H1 (cell line): ENCODE results near the gene APOL3. TPM values are rescaled to one million over a fixed set of nuclear protein-coding genes. Genes with fewer than 3 reads are reported as not detected.

Experiments used
- CTCF ChIA-PET: fragments of 300-600 bp; sonication (Branson Sonifier 250); formaldehyde crosslinking; loops from one replicate; lab custom pipeline; 2021; ENCODE audit not compliant: partially characterized antibody; lab: Charles Lee
- POLR2A ChIA-PET: fragments of 300-600 bp; sonication (Branson Sonifier 250); formaldehyde crosslinking; loops from one replicate; lab custom pipeline; 2021; ENCODE audit warnings: inconsistent platforms; ENCODE audit not compliant: partially characterized antibody; lab: Charles Lee
- DNase-seq, 2 experiments: peaks; one replicate each; pipeline versions ENCODE4 v3.0.0 to v3.0.0-alpha.2; 2010 to 2022; ENCODE audit warnings: low spot score in 2 of 2, low read depth in 1 of 2, mixed read lengths in 1 of 2
- FAIRE-seq: peaks from 2 replicates; lab custom pipeline; 2011; peaks lifted over from hg19 to GRCh38; lab: Jason Lieb, UNC
- H2AFZ ChIP-seq: 2 replicates; pipeline ENCODE4 v1.8.1; 2012; ENCODE audit warnings: low read length, inconsistent platforms
- H2AK5ac ChIP-seq: 2 replicates; pipeline ENCODE4 v1.6.1; 2013; ENCODE audit warnings: low read depth, low read length
- H2BK120ac ChIP-seq: replicated peaks from 2 replicates; pipeline ENCODE3; 2013; ENCODE audit warnings: low read depth, low read length, inconsistent platforms
- H2BK12ac ChIP-seq: 2 replicates; pipeline ENCODE4 v1.6.1; 2013; ENCODE audit warnings: low read depth, low read length
- H2BK15ac ChIP-seq: 2 replicates; pipeline ENCODE4 v1.6.1; 2013; ENCODE audit warnings: low read length
- H2BK20ac ChIP-seq: 2 replicates; pipeline ENCODE4 v1.6.1; 2013; ENCODE audit warnings: low read length
- H2BK5ac ChIP-seq: 2 replicates; pipeline ENCODE4 v1.6.1; 2013; ENCODE audit warnings: low read depth, low read length
- H3K14ac ChIP-seq: 2 replicates; pipeline ENCODE4 v1.6.1; 2013; ENCODE audit warnings: inconsistent platforms; ENCODE audit not compliant: insufficient read length
- H3K18ac ChIP-seq: 2 replicates; pipeline ENCODE4 v1.6.1; 2013; ENCODE audit warnings: low read length; ENCODE audit errors: extremely low read depth
- H3K23ac ChIP-seq: 2 replicates; pipeline ENCODE4 v1.6.1; 2013; ENCODE audit warnings: inconsistent platforms; ENCODE audit not compliant: insufficient read length
- H3K23me2 ChIP-seq: 2 replicates; pipeline ENCODE4 v1.6.1; 2013; ENCODE audit warnings: low read depth, low read length
- H3K27ac ChIP-seq: 2 replicates; pipeline ENCODE4 v1.6.1; 2011; ENCODE audit warnings: low read depth, low read length, inconsistent platforms
- H3K27me3 ChIP-seq, 4 experiments: replicated peaks in 1 of 4; 1 replicate in 1 of 4; 2 replicates in 3 of 4; pipeline versions ENCODE4 v1.6.1 to v1.8.1; 2011 to 2013; ENCODE audit warnings: low read length in 3 of 4, mild to moderate bottlenecking in 3 of 4, inconsistent platforms in 2 of 4, mixed read lengths in 2 of 4, moderate library complexity in 1 of 4; ENCODE audit not compliant: control insufficient read depth in 3 of 4, insufficient read depth in 3 of 4; ENCODE audit errors: extremely low read depth in 1 of 4
- H3K36me3 ChIP-seq, 4 experiments: 2 replicates each; pipeline versions ENCODE4 v1.6.1 to v1.8.1; 2011 to 2013; ENCODE audit warnings: mild to moderate bottlenecking in 4 of 4, low read length in 3 of 4, moderate library complexity in 2 of 4, control low read depth in 1 of 4, inconsistent platforms in 1 of 4; ENCODE audit not compliant: insufficient read depth in 4 of 4, control insufficient read depth in 2 of 4
- H3K4ac ChIP-seq: replicated peaks from 2 replicates; pipeline ENCODE3; 2013; ENCODE audit warnings: low read length, low read depth, mixed read lengths, inconsistent platforms; ENCODE audit not compliant: insufficient read length
- H3K4me1 ChIP-seq, 4 experiments: replicated peaks in 1 of 4; 1 replicate in 1 of 4; 2 replicates in 3 of 4; pipeline versions ENCODE4 v1.6.1 to v1.8.1; 2011 to 2013; ENCODE audit warnings: low read length in 3 of 4, inconsistent platforms in 2 of 4, mixed read lengths in 1 of 4; ENCODE audit not compliant: insufficient read depth in 4 of 4, control insufficient read depth in 3 of 4
- H3K4me2 ChIP-seq, 2 experiments: 2 replicates each; pipeline versions ENCODE4 v1.6.1 to v1.8.1; 2011 to 2013; ENCODE audit warnings: low read depth in 2 of 2, low read length in 2 of 2, control low read depth in 1 of 2, inconsistent platforms in 1 of 2, mild to moderate bottlenecking in 1 of 2; ENCODE audit not compliant: insufficient read depth in 1 of 2
- H3K4me3 ChIP-seq, 4 experiments: fragments of 200-600, 300-600 bp in 1 of 4; sonication (generic), shearing (Covaris generic), sonication (Bioruptor Twin) in 1 of 4; 2 replicates each; pipeline versions ENCODE4 v1.5.1 to v1.8.1; 2011 to 2016; ENCODE audit warnings: low read length in 4 of 4, low read depth in 3 of 4, control low read depth in 2 of 4, inconsistent platforms in 2 of 4, mild to moderate bottlenecking in 2 of 4, mixed read lengths in 1 of 4, moderate library complexity in 1 of 4; ENCODE audit not compliant: insufficient read depth in 2 of 4; ENCODE audit errors: extremely low read depth in 1 of 4
- H3K56ac ChIP-seq: replicated peaks from 2 replicates; pipeline ENCODE3; 2013; ENCODE audit warnings: low read depth, mild to moderate bottlenecking, mixed read lengths, low read length, inconsistent platforms; ENCODE audit not compliant: insufficient read length
- H3K79me1 ChIP-seq: 2 replicates; pipeline ENCODE4 v1.6.1; 2013; ENCODE audit warnings: low read depth, low read length, control low read depth
- H3K79me2 ChIP-seq, 2 experiments: 2 replicates each; pipeline versions ENCODE4 v1.6.1 to v1.8.1; 2012 to 2013; ENCODE audit warnings: low read length in 2 of 2, mild to moderate bottlenecking in 2 of 2, inconsistent platforms in 1 of 2; ENCODE audit not compliant: insufficient read depth in 2 of 2, control insufficient read depth in 1 of 2
- H3K9ac ChIP-seq, 4 experiments: replicated peaks in 1 of 4; 1 replicate in 1 of 4; 2 replicates in 3 of 4; pipeline versions ENCODE4 v1.6.1 to v1.8.1; 2011 to 2013; ENCODE audit warnings: low read depth in 3 of 4, low read length in 3 of 4, control low read depth in 2 of 4, mild to moderate bottlenecking in 2 of 4, moderate library complexity in 2 of 4, inconsistent platforms in 1 of 4; ENCODE audit errors: extremely low read depth in 1 of 4
- H3K9me3 ChIP-seq, 2 experiments: 2 replicates each; pipeline versions ENCODE4 v1.6.1 to v1.8.1; 2012 to 2013; ENCODE audit warnings: mild to moderate bottlenecking in 2 of 2, moderate library complexity in 2 of 2, control low read depth in 1 of 2, inconsistent platforms in 1 of 2, low read depth in 1 of 2, low read length in 1 of 2, mixed read lengths in 1 of 2; ENCODE audit not compliant: insufficient read depth in 2 of 2
- H4K20me1 ChIP-seq, 2 experiments: replicated peaks in 1 of 2; 2 replicates each; pipeline versions ENCODE3 to v1.8.1; 2011 to 2013; ENCODE audit warnings: inconsistent platforms in 2 of 2, low read length in 2 of 2, mild to moderate bottlenecking in 1 of 2; ENCODE audit not compliant: insufficient read depth in 2 of 2, control insufficient read depth in 1 of 2
- H4K5ac ChIP-seq: 2 replicates; pipeline ENCODE4 v1.6.1; 2013; ENCODE audit warnings: low read length, low read depth, mixed read lengths, inconsistent platforms; ENCODE audit not compliant: insufficient read length
- H4K8ac ChIP-seq: 2 replicates; pipeline ENCODE4 v1.8.0; 2013; ENCODE audit warnings: mild to moderate bottlenecking, moderate library complexity, low read length, inconsistent platforms; ENCODE audit not compliant: insufficient read depth; ENCODE audit errors: extremely low read depth
- H4K91ac ChIP-seq: replicated peaks from 2 replicates; pipeline ENCODE3; 2013; ENCODE audit warnings: low read length, mixed read lengths, inconsistent platforms; ENCODE audit not compliant: insufficient read length
- CBX5 ChIP-seq: fragments of 300-800, 300-1000 bp; sonication (generic); IDR thresholded peaks from 2 replicates; pipeline ENCODE4 v1.7.1; 2016; ENCODE audit warnings: antibody characterized with exemption, low read length, low read depth
- EGR1 ChIP-seq: IDR thresholded peaks from 2 replicates; pipeline ENCODE4 v1.6.1; 2011; ENCODE audit warnings: low read depth, low read length, borderline replicate concordance
- HDAC2 ChIP-seq, 2 experiments: fragments of 300-600 bp in 1 of 2; sonication (generic) in 1 of 2; IDR thresholded peaks; 2 replicates each; pipeline ENCODE4 v1.6.1; 2011 to 2012; ENCODE audit warnings: low read depth in 2 of 2, low read length in 2 of 2, mild to moderate bottlenecking in 2 of 2, moderate library complexity in 2 of 2, borderline replicate concordance in 1 of 2, inconsistent platforms in 1 of 2
- SP1 ChIP-seq: IDR thresholded peaks from 2 replicates; pipeline ENCODE4 v1.6.1; 2011; ENCODE audit warnings: low read depth, low read length
- SRF ChIP-seq: IDR thresholded peaks from 2 replicates; pipeline ENCODE4 v1.6.1; 2011; ENCODE audit warnings: mild to moderate bottlenecking, low read depth, low read length, moderate library complexity
- WGBS, 2 experiments: shearing (Covaris generic) in 1 of 2; methylation state at CpG; one replicate each; pipeline versions ENCODE4 v1.1.6 to v1.1.7; 2013 to 2015; ENCODE audit warnings: low lambda C conversion rate in 2 of 2, mixed read lengths in 2 of 2, inconsistent platforms in 1 of 2, low coverage in 1 of 2, missing lambda C conversion rate in 1 of 2; ENCODE audit not compliant: insufficient replicate concordance in 2 of 2, insufficient coverage in 1 of 2, insufficient read length in 1 of 2; ENCODE audit errors: extremely low coverage in 1 of 2, missing lambda C conversion rate in 1 of 2; 5-methylcytosine and 5-hydroxymethylcytosine counted together
- polyA plus RNA-seq, 7 experiments: library from polyadenylated mRNA; depleted of rRNA in 3 of 7; stranded (reverse) in 5 of 7; unstranded in 2 of 7; fragments of >200 nt in 5 of 7; fragments of 200-250 nt in 2 of 7; gene quantifications; 1 replicate in 5 of 7; 2 replicates in 1 of 7; 4 replicates in 1 of 7; pipeline versions ENCODE4 v1.2.1 to v1.2.3, GENCODE V29; 2011 to 2013; ENCODE audit warnings: missing spikeins in 2 of 7, mixed read lengths in 2 of 7
- total RNA-seq: library from RNA; stranded (reverse); fragmentation: NEBNext Ultra II Directional; extraction: Animal tissue kit (Norgen Biotek cat#: 25700); gene quantifications from 2 replicates; pipeline ENCODE4 v1.2.1, GENCODE V29; 2021

Gene APOL3
- total and polyA plus RNA-seq, 2 of the 8 experiments (the other 6 are each of a cell fraction or from before 2014, with no cell fraction given): 0.12 TPM; not detected in 1

- ChIA-PET CTCF (interaction anchor here (0.6 to 3.0 kb wide), 11 partner anchors 9 to 442 kb away, joined by 3 to 16 read pairs (median 3); no protein-coding TSS in a partner anchor), POLR2A (no interaction called here)
- H4K5ac ChIP-seq: no peak overlapping the region
- 93% methylated on average over 1 of the region's 1 CpG; no CpG with 5 or more reads in 1 of the 2 experiments for WGBS, 2 experiments
- H3K23me2 ChIP-seq: no peaks in the 10 kb centered on the region
- no peak overlapping the region for H3K56ac ChIP-seq
- H2BK120ac ChIP-seq: no peak overlapping the region
- TF ChIP-seq SP1 (no peak), EGR1 (no peak), HDAC2 (IDR thresholded peaks at IDR 0.05; ENCODE audit: borderline replicate concordance in 1 of 2, low read depth in 2 of 2, low read length in 2 of 2) (no peak), SRF (no peak), CBX5 (no peak)
- peaks cover 0 to 6% (median 2%) of the 10 kb centered on the region in 4 experiments; a peak in 3 of 7 replicates for H3K27me3 ChIP-seq
- DNase-seq (no peak), FAIRE-seq (no peak)
- H3K4me1 ChIP-seq: peaks cover 0 to 4% (median 0%) of the 10 kb centered on the region in 4 experiments; a peak in 1 of 7 replicates
- no peak overlapping the region for H2BK5ac ChIP-seq
- H4K91ac ChIP-seq: no peak overlapping the region
- no peak overlapping the region for H2BK15ac ChIP-seq
- H4K8ac ChIP-seq: no peak overlapping the region
- H3K36me3 ChIP-seq: no peaks in the 10 kb centered on the region
- H2AK5ac ChIP-seq: no peak overlapping the region
- H3K14ac ChIP-seq: no peak overlapping the region
- H3K79me1 ChIP-seq: no peaks in the 10 kb centered on the region
- no peak overlapping the region for H3K18ac ChIP-seq
- H3K4me3 ChIP-seq: no peak overlapping the region
- H4K20me1 ChIP-seq: no peaks in the 10 kb centered on the region
- H3K27ac ChIP-seq: no peak overlapping the region
- H2AFZ ChIP-seq: no peak overlapping the region
- no peak overlapping the region for H2BK20ac ChIP-seq
- no peak overlapping the region for H3K9ac ChIP-seq
- no peak overlapping the region for H3K4me2 ChIP-seq
- H3K4ac ChIP-seq: no peak overlapping the region
- no peaks in the 10 kb centered on the region for H3K79me2 ChIP-seq
- no peaks in the 10 kb centered on the region for H3K9me3 ChIP-seq
- no peak overlapping the region for H3K23ac ChIP-seq
- H2BK12ac ChIP-seq: no peak overlapping the region
Measured at GRCh38 chr22:36125994-36126531, 34.5 kb downstream of the APOL3 start.
